Uterus (tissue), 4 donors: ENCODE results near the gene KCTD14. TPM values are rescaled to one million over a fixed set of nuclear protein-coding genes. Genes with fewer than 3 reads are reported as not detected.
"Not testable (repeated sequence)": the region's sequence is repeated elsewhere in the genome, so short reads cannot be mapped to it uniquely, and the experiment has no call there.

Experiments
- DNase-seq, 2 donors: peaks; one replicate each; pipeline ENCODE4 v3.0.0-alpha.2; 2019 to 2020
- H3K27ac ChIP-seq, 2 donors: fragments of 200-600 bp; sonication (generic); 1 replicate in 1 of 2; 2 replicates in 1 of 2; pipeline ENCODE4 v1.5.1; 2016 to 2018
- H3K27me3 ChIP-seq, 2 donors: fragments of 200-600 bp; sonication (generic); one replicate each; pipeline ENCODE4 v1.5.1; 2018 to 2019; ENCODE audit warnings: control low read depth in 1 of 2
- H3K36me3 ChIP-seq, 2 donors: fragments of 200-600 bp; sonication (generic); one replicate each; pipeline ENCODE4 v1.5.1; 2019; ENCODE audit warnings: control low read depth in 1 of 2
- H3K4me1 ChIP-seq, 2 donors: fragments of 200-600 bp; sonication (generic); one replicate each; pipeline ENCODE4 v1.5.1; 2018 to 2019; ENCODE audit warnings: control low read depth in 1 of 2
- H3K4me3 ChIP-seq, 2 donors: fragments of 200-600 bp; sonication (generic); 1 replicate in 1 of 2; 2 replicates in 1 of 2; pipeline ENCODE4 v1.5.1; 2018 to 2019; ENCODE audit warnings: mild to moderate bottlenecking in 1 of 2
- H3K9me3 ChIP-seq, 2 donors: fragments of 200-600 bp; sonication (generic); one replicate each; pipeline ENCODE4 v1.5.1; 2019; ENCODE audit warnings: control low read depth in 1 of 2
- POLR2A ChIP-seq, 2 donors: fragments of 450-650 bp; IDR thresholded peaks; one replicate each; pipeline ENCODE4 v1.6.1; 2016; ENCODE audit warnings: antibody characterized with exemption in 2 of 2, mild to moderate bottlenecking in 1 of 2, moderate library complexity in 1 of 2
- intact Hi-C: fragments of 100-400 bp; cut with DNase I; formaldehyde crosslinking; loops from one replicate; pipeline ENCODE4 v1.15.1; 2023; ENCODE audit warnings: low total_unique reads
- total RNA-seq, 4 donors: library from RNA; depleted of rRNA in 3 of 4; stranded (reverse); fragments of >200 nt in 3 of 4; gene quantifications; one replicate each; pipeline versions ENCODE4 v1.1.0 to v1.2.4, GENCODE V29; 2014 to 2023
- TF ChIP-seq, protein P1 (sequence below), 4 experiments: fragments of 200-600 bp in 2 of 4; fragments of 450-650 bp in 2 of 4; sonication (generic) in 2 of 4; IDR thresholded peaks; one replicate each; pipeline ENCODE4 v1.5.1; 2016 to 2019; ENCODE audit warnings: antibody characterized with exemption in 4 of 4, mild to moderate bottlenecking in 2 of 4, moderate library complexity in 1 of 4
- donor health status: DM: yes; HTN: yes; CAD: no.

Gene KCTD14
- total RNA-seq, 4 donors from 2014 or later, result 4.1 to 10.6 (median 8.2) TPM

DNA sequence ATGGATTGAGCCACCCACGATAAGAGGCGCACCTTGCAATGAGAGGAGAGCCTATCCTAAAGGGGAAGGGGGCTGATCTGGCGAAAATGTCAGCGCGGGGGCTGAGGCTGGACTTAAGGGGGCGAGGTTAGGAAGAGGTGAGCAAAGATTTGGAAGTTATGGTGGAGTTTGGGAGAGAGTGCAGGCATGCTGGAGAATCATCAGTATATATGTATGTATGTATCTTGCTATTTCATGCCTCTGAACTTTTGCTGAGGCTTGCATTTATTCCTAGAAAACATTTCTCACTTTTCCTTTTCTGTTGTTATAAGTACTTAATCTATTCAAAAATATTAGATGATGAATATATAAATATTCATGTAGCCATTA is 23.4 kb upstream of the KCTD14 start:
- H3K4me3 ChIP-seq, result peak overlapping the region in 1 of 2 donors; percentile 54
- H3K27ac ChIP-seq, result peak overlapping the region; percentile 62 to 85
- TF ChIP-seq, protein P1, sequence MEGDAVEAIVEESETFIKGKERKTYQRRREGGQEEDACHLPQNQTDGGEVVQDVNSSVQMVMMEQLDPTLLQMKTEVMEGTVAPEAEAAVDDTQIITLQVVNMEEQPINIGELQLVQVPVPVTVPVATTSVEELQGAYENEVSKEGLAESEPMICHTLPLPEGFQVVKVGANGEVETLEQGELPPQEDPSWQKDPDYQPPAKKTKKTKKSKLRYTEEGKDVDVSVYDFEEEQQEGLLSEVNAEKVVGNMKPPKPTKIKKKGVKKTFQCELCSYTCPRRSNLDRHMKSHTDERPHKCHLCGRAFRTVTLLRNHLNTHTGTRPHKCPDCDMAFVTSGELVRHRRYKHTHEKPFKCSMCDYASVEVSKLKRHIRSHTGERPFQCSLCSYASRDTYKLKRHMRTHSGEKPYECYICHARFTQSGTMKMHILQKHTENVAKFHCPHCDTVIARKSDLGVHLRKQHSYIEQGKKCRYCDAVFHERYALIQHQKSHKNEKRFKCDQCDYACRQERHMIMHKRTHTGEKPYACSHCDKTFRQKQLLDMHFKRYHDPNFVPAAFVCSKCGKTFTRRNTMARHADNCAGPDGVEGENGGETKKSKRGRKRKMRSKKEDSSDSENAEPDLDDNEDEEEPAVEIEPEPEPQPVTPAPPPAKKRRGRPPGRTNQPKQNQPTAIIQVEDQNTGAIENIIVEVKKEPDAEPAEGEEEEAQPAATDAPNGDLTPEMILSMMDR (IDR thresholded peaks at IDR 0.05), result no peak
- no peak for TF ChIP-seq POLR2A (IDR thresholded peaks at IDR 0.05)
- no peak for DNase-seq
- no peaks in the 10 kb centered on the region for H3K9me3 ChIP-seq
- H3K36me3 ChIP-seq, result no peaks in the 10 kb centered on the region
- H3K27me3 ChIP-seq, result no peaks in the 10 kb centered on the region
- no peaks in the 10 kb centered on the region for H3K4me1 ChIP-seq
- intact Hi-C loops, result no loop called here

- no peaks in the 10 kb centered on the region for H3K4me1 ChIP-seq
- peak; percentile 76 to 89 for DNase-seq
- peak in 1 of 2 donors; percentile 13 for TF ChIP-seq POLR2A (IDR thresholded peaks at IDR 0.05)
- TF ChIP-seq, protein P1 (IDR thresholded peaks at IDR 0.05), result peak; percentile 90 to 99 (median 96)
- H3K27me3 ChIP-seq, result no peaks in the 10 kb centered on the region
- H3K36me3 ChIP-seq, result no peaks in the 10 kb centered on the region
- peak overlapping the region; percentile 62 to 85 for H3K27ac ChIP-seq
- peak overlapping the region; percentile 37 to 54 for H3K4me3 ChIP-seq
- H3K9me3 ChIP-seq, result no peaks in the 10 kb centered on the region
- intact Hi-C loops, result no loop called here
Observed at GRCh38 chr11:78045851-78046485, 22.9 kb upstream of the KCTD14 start.

DNA sequence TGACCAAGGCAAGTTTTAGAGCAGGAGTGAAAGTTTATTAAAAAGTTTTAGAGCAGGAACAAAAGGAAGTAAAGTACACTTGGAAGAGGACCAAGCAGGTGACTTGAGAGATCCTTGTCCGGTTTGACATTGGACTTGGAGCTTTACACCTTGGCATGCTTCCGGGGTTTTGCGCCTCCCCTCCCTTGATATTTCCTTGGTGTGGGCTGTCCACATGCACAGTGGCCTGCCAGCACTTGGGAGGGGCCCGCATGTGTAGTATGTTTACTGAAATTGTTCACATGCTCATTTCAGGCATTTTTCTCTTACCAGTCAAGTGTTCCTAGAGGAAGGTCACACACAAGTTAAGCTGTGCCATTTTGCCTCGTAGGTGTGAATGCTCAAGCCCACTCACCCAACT is 21.6 kb upstream of the KCTD14 start:
- no peak overlapping the region for H3K4me3 ChIP-seq
- H3K4me1 ChIP-seq, result no peaks in the 10 kb centered on the region
- H3K27me3 ChIP-seq, result no peaks in the 10 kb centered on the region
- no peak for TF ChIP-seq POLR2A (IDR thresholded peaks at IDR 0.05)
- TF ChIP-seq, protein P1 (IDR thresholded peaks at IDR 0.05), result no peak
- intact Hi-C loops, result no loop called here
- no peak overlapping the region for H3K27ac ChIP-seq
- no peaks in the 10 kb centered on the region for H3K36me3 ChIP-seq
- no peak for DNase-seq
- H3K9me3 ChIP-seq, result no peaks in the 10 kb centered on the region

- no peaks in the 10 kb centered on the region for H3K27me3 ChIP-seq
- no peak overlapping the region for H3K27ac ChIP-seq
- no peaks in the 10 kb centered on the region for H3K4me1 ChIP-seq
- DNase-seq, result no peak
- TF ChIP-seq, protein P1 (IDR thresholded peaks at IDR 0.05), result no peak
- TF ChIP-seq POLR2A (IDR thresholded peaks at IDR 0.05), result no peak
- no peaks in the 10 kb centered on the region for H3K36me3 ChIP-seq
- H3K4me3 ChIP-seq, result no peak overlapping the region
- intact Hi-C loops, result no loop called here
- no peaks in the 10 kb centered on the region for H3K9me3 ChIP-seq
Observed at GRCh38 chr11:78041843-78042440, 18.9 kb upstream of the KCTD14 start.

DNA sequence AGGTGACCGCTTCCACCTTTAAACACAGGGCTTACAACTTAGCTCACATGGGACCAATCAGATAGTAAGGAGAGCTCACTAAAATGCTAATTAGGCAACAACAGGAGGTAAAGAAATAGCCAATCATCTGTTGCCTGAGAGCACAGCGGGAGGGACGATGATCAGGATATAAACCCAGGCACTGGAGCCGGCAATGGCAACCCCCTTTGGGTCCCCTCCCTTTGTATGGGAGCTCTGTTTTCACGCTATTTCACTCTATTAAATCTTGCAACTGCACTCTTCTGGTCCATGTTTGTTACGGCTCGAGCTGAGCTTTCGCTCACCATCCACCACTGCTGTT is 18.3 kb upstream of the KCTD14 start:
- H3K4me3 ChIP-seq, H3K27ac ChIP-seq, H3K4me1 ChIP-seq, H3K36me3 ChIP-seq, intact Hi-C loops, H3K27me3 ChIP-seq, DNase-seq, H3K9me3 ChIP-seq: not testable (repeated sequence)
